ENCODE data around the gene TRIM17.

The TRIM17 gene

DNA sequence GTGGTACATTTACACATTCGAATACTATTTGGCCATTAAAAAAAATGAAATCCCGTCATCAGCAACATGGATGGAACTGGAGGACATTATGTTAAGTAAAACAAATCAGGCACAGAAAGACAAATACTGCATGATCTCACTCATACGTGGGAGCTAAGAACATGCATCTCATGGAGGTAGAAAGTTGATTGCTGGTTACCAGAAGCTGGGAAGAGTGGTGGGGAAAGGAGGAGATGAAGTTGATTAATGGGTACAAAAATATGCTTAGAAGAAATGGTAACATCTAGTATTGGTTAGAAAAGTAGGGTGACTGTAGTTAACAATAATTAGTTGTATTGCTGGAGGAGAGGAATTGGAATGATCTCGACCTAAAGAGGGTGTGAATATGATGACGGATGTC lies 45.9 kb upstream of the TRIM17 start:
- no peaks in the 10 kb centered on the region for H3F3A ChIP-seq (ENCODE audit: low read depth)
- H3K4me3 ChIP-seq (ENCODE audit: low read length, poor library complexity, severe bottlenecking): no peak overlapping the region
- H3K4me1 ChIP-seq (ENCODE audit: insufficient read depth, low read length, poor library complexity, severe bottlenecking): peaks cover 8% of the 10 kb centered on the region
- H3K36me3 ChIP-seq (ENCODE audit: insufficient read depth, low read length): no peaks in the 10 kb centered on the region
- TF ChIP-seq, protein P1, sequence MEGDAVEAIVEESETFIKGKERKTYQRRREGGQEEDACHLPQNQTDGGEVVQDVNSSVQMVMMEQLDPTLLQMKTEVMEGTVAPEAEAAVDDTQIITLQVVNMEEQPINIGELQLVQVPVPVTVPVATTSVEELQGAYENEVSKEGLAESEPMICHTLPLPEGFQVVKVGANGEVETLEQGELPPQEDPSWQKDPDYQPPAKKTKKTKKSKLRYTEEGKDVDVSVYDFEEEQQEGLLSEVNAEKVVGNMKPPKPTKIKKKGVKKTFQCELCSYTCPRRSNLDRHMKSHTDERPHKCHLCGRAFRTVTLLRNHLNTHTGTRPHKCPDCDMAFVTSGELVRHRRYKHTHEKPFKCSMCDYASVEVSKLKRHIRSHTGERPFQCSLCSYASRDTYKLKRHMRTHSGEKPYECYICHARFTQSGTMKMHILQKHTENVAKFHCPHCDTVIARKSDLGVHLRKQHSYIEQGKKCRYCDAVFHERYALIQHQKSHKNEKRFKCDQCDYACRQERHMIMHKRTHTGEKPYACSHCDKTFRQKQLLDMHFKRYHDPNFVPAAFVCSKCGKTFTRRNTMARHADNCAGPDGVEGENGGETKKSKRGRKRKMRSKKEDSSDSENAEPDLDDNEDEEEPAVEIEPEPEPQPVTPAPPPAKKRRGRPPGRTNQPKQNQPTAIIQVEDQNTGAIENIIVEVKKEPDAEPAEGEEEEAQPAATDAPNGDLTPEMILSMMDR (conservative IDR thresholded peaks at IDR 0.05; ENCODE audit: low read length): no peak
- no peak for TF ChIP-seq EZH2phosphoT487 (IDR thresholded peaks at IDR 0.05; ENCODE audit: borderline replicate concordance)
- H3K9ac ChIP-seq (ENCODE audit: low read depth, low read length, poor library complexity, severe bottlenecking): no peak overlapping the region
- no peak overlapping the region for H3K4me2 ChIP-seq (ENCODE audit: low read depth, low read length, poor library complexity, severe bottlenecking)
- no peaks in the 10 kb centered on the region for H3K9me2 ChIP-seq (replicated peaks; ENCODE audit: low read depth, low read length)
- H2AFZ ChIP-seq (ENCODE audit: low read length): no peak overlapping the region
- H3K79me2 ChIP-seq (ENCODE audit: insufficient read depth, low read length): no peaks in the 10 kb centered on the region
- H4K20me1 ChIP-seq (ENCODE audit: insufficient read depth, low read length, poor library complexity, severe bottlenecking): no peaks in the 10 kb centered on the region
- no peaks in the 10 kb centered on the region for H3K27me3 ChIP-seq (ENCODE audit: insufficient read depth, low read length, poor library complexity, severe bottlenecking)
- H3K9me3 ChIP-seq (ENCODE audit: insufficient read depth, low read depth, low read length): no peaks in the 10 kb centered on the region

DNA sequence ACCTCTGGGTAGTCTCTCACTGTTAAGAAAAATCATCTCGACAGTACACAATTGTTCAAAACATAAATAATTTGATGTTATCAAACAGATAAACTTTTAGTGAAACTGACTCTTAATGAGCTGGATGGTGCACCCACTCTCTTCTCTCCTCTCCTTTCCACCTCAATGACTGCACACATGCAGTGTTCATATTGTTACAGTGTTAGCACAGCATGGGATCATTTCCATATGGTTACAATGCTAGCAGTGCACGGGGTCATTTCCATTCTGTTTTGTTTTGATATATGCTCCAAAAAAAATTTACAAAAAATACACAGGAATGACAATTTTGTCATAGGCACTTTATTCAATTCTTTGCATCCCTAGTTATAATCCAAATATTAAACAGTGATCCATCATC lies 44.2 kb upstream of the TRIM17 start:
- Histone ChIP-seq H3K79me2 (ENCODE audit: insufficient read depth, low read length) (no peaks in the 10 kb centered on the region), H3K9me3 (ENCODE audit: insufficient read depth, low read depth, low read length) (no peaks in the 10 kb centered on the region), H3K4me2 (ENCODE audit: low read depth, low read length, poor library complexity, severe bottlenecking) (no peak overlapping the region), H3K4me3 (ENCODE audit: low read length, poor library complexity, severe bottlenecking) (no peak overlapping the region), H3F3A (ENCODE audit: low read depth) (no peaks in the 10 kb centered on the region), H3K9me2 (replicated peaks; ENCODE audit: low read depth, low read length) (no peaks in the 10 kb centered on the region), H3K36me3 (ENCODE audit: insufficient read depth, low read length) (no peaks in the 10 kb centered on the region), H3K27me3 (ENCODE audit: insufficient read depth, low read length, poor library complexity, severe bottlenecking) (no peaks in the 10 kb centered on the region), H3K9ac (ENCODE audit: low read depth, low read length, poor library complexity, severe bottlenecking) (no peak overlapping the region), H4K20me1 (ENCODE audit: insufficient read depth, low read length, poor library complexity, severe bottlenecking) (no peaks in the 10 kb centered on the region), H3K4me1 (ENCODE audit: insufficient read depth, low read length, poor library complexity, severe bottlenecking) (peaks cover 4% of the 10 kb centered on the region), H2AFZ (ENCODE audit: low read length) (no peak overlapping the region)
- TF ChIP-seq, protein P1 (conservative IDR thresholded peaks at IDR 0.05; ENCODE audit: low read length): no peak
- TF ChIP-seq EZH2phosphoT487 (IDR thresholded peaks at IDR 0.05; ENCODE audit: borderline replicate concordance): no peak

DNA sequence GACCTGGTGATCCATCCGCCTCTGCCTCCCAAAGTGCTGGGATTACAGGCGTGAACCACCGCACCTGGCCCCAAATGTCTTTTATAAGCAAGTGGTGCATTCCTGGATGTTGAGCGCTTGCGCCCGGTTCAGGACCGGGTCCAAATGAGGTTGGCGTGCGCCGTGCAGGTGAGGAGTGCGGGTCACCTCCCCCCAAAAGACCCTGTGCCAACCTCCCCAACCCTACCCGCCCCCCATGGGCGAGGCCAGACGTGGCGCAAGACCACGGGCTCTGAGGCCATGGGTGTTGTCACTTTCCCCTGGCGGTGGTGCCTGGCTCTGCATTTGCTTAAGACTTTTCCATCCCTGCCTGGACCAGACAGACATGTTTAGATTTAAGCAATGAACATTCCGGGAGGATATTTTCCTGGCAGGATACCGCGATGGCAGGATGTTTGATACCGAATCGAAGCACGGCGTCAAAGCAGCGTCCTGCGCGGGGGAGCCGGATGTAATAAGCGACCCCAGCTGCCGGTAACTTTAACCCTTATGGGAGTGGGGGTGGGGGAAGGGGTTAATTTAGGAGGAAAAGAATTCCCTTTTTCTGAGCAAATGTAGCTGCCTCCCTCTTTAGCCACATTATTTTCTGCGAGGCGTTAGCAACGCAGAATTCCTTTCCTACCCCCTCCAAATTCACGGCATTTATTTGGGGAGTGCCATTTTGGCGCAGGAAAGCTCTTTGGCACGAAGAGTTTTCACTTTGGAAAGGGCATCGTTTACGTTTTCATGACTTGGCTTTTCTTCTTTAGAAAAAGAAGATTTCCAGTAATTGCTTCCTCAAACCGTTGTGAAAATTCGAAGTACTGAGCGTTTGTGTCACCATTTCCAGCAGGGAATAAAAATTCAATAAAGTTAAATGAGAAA lies 42.7 kb upstream of the TRIM17 start:
- H3K36me3 ChIP-seq (ENCODE audit: insufficient read depth, low read length): no peaks in the 10 kb centered on the region
- H4K20me1 ChIP-seq (ENCODE audit: insufficient read depth, low read length, poor library complexity, severe bottlenecking): no peaks in the 10 kb centered on the region
- no peak overlapping the region for H3K4me3 ChIP-seq (ENCODE audit: low read length, poor library complexity, severe bottlenecking)
- H3K9me2 ChIP-seq (replicated peaks; ENCODE audit: low read depth, low read length): no peaks in the 10 kb centered on the region
- no peaks in the 10 kb centered on the region for H3K9me3 ChIP-seq (ENCODE audit: insufficient read depth, low read depth, low read length)
- H3K27me3 ChIP-seq (ENCODE audit: insufficient read depth, low read length, poor library complexity, severe bottlenecking): no peaks in the 10 kb centered on the region
- no peaks in the 10 kb centered on the region for H3K79me2 ChIP-seq (ENCODE audit: insufficient read depth, low read length)
- no peak for TF ChIP-seq EZH2phosphoT487 (IDR thresholded peaks at IDR 0.05; ENCODE audit: borderline replicate concordance)
- TF ChIP-seq, protein P1 (conservative IDR thresholded peaks at IDR 0.05; ENCODE audit: low read length): no peak
- no peaks in the 10 kb centered on the region for H3F3A ChIP-seq (ENCODE audit: low read depth)
- H3K4me1 ChIP-seq (ENCODE audit: insufficient read depth, low read length, poor library complexity, severe bottlenecking): no peaks in the 10 kb centered on the region
- no peak overlapping the region for H2AFZ ChIP-seq (ENCODE audit: low read length)
- H3K9ac ChIP-seq (ENCODE audit: low read depth, low read length, poor library complexity, severe bottlenecking): no peak overlapping the region
- H3K4me2 ChIP-seq (ENCODE audit: low read depth, low read length, poor library complexity, severe bottlenecking): no peak overlapping the region

Measured in Loucy (cell line).